OCI-LY7 (cell line): Measurements from ENCODE around the gene CABCOCO1. TPM values are rescaled to one million over a fixed set of nuclear protein-coding genes. Genes with fewer than 3 reads are reported as not detected.
"Not testable (repeated sequence)": the region's sequence is repeated elsewhere in the genome, so short reads cannot be mapped to it uniquely, and the experiment has no call there.

Experiments
- BruUV-seq: library from RNA; stranded (reverse); fragments of 400-500 nt; replicated peaks from 2 replicates; lab custom pipeline; 2021; lab: Mats Ljungman, UMichigan
- CTCF ChIA-PET: fragments of 300-600 bp; sonication (Branson Sonifier 250); formaldehyde crosslinking; loops from one replicate; lab custom pipeline; 2022; ENCODE audit warnings: antibody characterized with exemption; ENCODE audit not compliant: unreplicated experiment; lab: Charles Lee
- POLR2A ChIA-PET: fragments of 300-600 bp; sonication (Branson Sonifier 250); formaldehyde crosslinking; loops from one replicate; lab custom pipeline; 2022; ENCODE audit warnings: antibody characterized with exemption; lab: Charles Lee
- DNase-seq: peaks from one replicate; pipeline ENCODE4 v3.0.0-alpha.2; 2015; ENCODE audit warnings: low spot score
- H2AFZ ChIP-seq: fragments of 200-600 bp; sonication (generic), shearing (Covaris generic); 2 replicates; pipeline ENCODE4 v1.6.1; 2014; ENCODE audit warnings: mild to moderate bottlenecking, antibody characterized with exemption, low read length, moderate library complexity
- H3K27ac ChIP-seq: fragments of 200-600 bp; sonication (generic); 2 replicates; pipeline ENCODE4 v1.5.1; 2014; ENCODE audit warnings: mixed run types, low read depth, mild to moderate bottlenecking, moderate library complexity, low read length, inconsistent platforms; ENCODE audit not compliant: poor library complexity, severe bottlenecking
- H3K36me3 ChIP-seq: fragments of 200-600 bp; sonication (generic); 2 replicates; pipeline ENCODE4 v1.6.1; 2014; ENCODE audit warnings: mild to moderate bottlenecking, antibody characterized with exemption, low read length, moderate library complexity, mixed read lengths; ENCODE audit not compliant: insufficient read depth
- H3K4me1 ChIP-seq: fragments of 200-600 bp; sonication (generic); 2 replicates; pipeline ENCODE4 v1.5.1; 2014; ENCODE audit warnings: mild to moderate bottlenecking, low read length; ENCODE audit not compliant: insufficient read depth, poor library complexity, severe bottlenecking
- H3K4me2 ChIP-seq: fragments of 200-600 bp; sonication (generic); 2 replicates; pipeline ENCODE4 v1.6.1; 2014; ENCODE audit warnings: mild to moderate bottlenecking, low read length
- H3K4me3 ChIP-seq: fragments of 200-600 bp; sonication (generic); 2 replicates; pipeline ENCODE4 v1.5.1; 2014; ENCODE audit warnings: mild to moderate bottlenecking, low read depth, low read length; ENCODE audit not compliant: poor library complexity, severe bottlenecking
- H3K79me2 ChIP-seq: fragments of 200-600 bp; sonication (generic); 2 replicates; pipeline ENCODE4 v1.6.1; 2016; ENCODE audit warnings: low read depth, mild to moderate bottlenecking, low read length, moderate library complexity, mixed read lengths; ENCODE audit not compliant: insufficient read depth
- H3K9me2 ChIP-seq: fragments of 200-600 bp; sonication (generic); 2 replicates; pipeline ENCODE4 v1.6.1; 2016; ENCODE audit warnings: mild to moderate bottlenecking, low read length, mixed read lengths; ENCODE audit not compliant: insufficient read depth
- H3K9me3 ChIP-seq: fragments of 200-600 bp; sonication (generic); 2 replicates; pipeline ENCODE4 v1.6.1; 2014; ENCODE audit warnings: mild to moderate bottlenecking, mixed run types, low read length, mixed read lengths
- H4K20me1 ChIP-seq: fragments of 200-600 bp; sonication (generic); 2 replicates; pipeline ENCODE4 v1.6.1; 2014; ENCODE audit warnings: mild to moderate bottlenecking, antibody characterized with exemption, low read length, moderate library complexity, mixed read lengths; ENCODE audit not compliant: insufficient read depth
- CTCF ChIP-seq: fragments of 200-600 bp; sonication (generic); conservative IDR thresholded peaks from 2 replicates; pipeline ENCODE4 v1.5.1; 2014; ENCODE audit warnings: mild to moderate bottlenecking, antibody characterized with exemption, low read length, moderate library complexity, mixed read lengths
- EZH2phosphoT487 ChIP-seq: fragments of 200-600 bp; sonication (generic); IDR thresholded peaks from 2 replicates; pipeline ENCODE4 v1.6.1; 2018; ENCODE audit warnings: low read depth, borderline replicate concordance, mild to moderate bottlenecking, mixed run types, antibody characterized with exemption, low read length, moderate library complexity, mixed read lengths
- intact Hi-C: fragments of 100-400 bp; cut with micrococcal nuclease; formaldehyde crosslinking; loops from one replicate; pipeline ENCODE4 v1.10.0; 2022; ENCODE audit not compliant: unreplicated experiment
- total RNA-seq, 2 experiments: library from RNA; depleted of rRNA in 1 of 2; stranded (reverse); fragments of >200 nt in 1 of 2; shearing (Covaris generic) in 1 of 2; gene quantifications; 2 replicates each; pipeline ENCODE4 v1.2.3, GENCODE V29; 2014 to 2022

CABCOCO1 gene
- total RNA-seq, 2 experiments from 2014 or later: not detected

GRCh38 chr10:61705022-61705613, 42.4 kb downstream of the CABCOCO1 start:
- intact Hi-C loops: no loop called here
- CTCF ChIA-PET: no interaction called here

GRCh38 chr10:61708846-61709245, 46.1 kb downstream of the CABCOCO1 start:
- Histone ChIP-seq H2AFZ (no peak overlapping the region), H3K27ac (no peak overlapping the region), H3K9me3 (no peaks in the 10 kb centered on the region), H3K9me2 (no peaks in the 10 kb centered on the region), H3K4me1 (no peaks in the 10 kb centered on the region), H3K4me2 (no peak overlapping the region), H3K36me3 (no peaks in the 10 kb centered on the region), H3K4me3 (no peak overlapping the region), H3K79me2 (no peaks in the 10 kb centered on the region), H4K20me1 (no peaks in the 10 kb centered on the region)
- intact Hi-C loops: no loop called here
- CTCF ChIA-PET: no interaction called here
- no TSS peak for BruUV-seq
- TF ChIP-seq CTCF (no peak), EZH2phosphoT487 (no peak)
- no peak for DNase-seq
- POLR2A ChIA-PET: no interaction called here

More at GRCh38 chr10:61705022-61705613, 42.4 kb downstream of the CABCOCO1 start:
- no TSS peak for BruUV-seq
- H3K27ac ChIP-seq: no peak overlapping the region
- no peak for TF ChIP-seq EZH2phosphoT487
- no peak for TF ChIP-seq CTCF
- H3K36me3 ChIP-seq: no peaks in the 10 kb centered on the region
- no peak overlapping the region for H3K4me3 ChIP-seq
- no peaks in the 10 kb centered on the region for H4K20me1 ChIP-seq
- H3K4me2 ChIP-seq: no peak overlapping the region
- no peak for DNase-seq
- H3K9me3 ChIP-seq: no peaks in the 10 kb centered on the region
- POLR2A ChIA-PET: no interaction called here
- no peak overlapping the region for H2AFZ ChIP-seq
- no peaks in the 10 kb centered on the region for H3K9me2 ChIP-seq
- no peaks in the 10 kb centered on the region for H3K79me2 ChIP-seq
- H3K4me1 ChIP-seq: no peaks in the 10 kb centered on the region

GRCh38 chr10:61712105-61712504, 49.4 kb downstream of the CABCOCO1 start:
- CTCF ChIA-PET, H2AFZ ChIP-seq, H3K4me3 ChIP-seq, H3K79me2 ChIP-seq, H3K4me1 ChIP-seq, H3K9me3 ChIP-seq, BruUV-seq, H3K4me2 ChIP-seq, DNase-seq, intact Hi-C loops, H3K27ac ChIP-seq, H3K36me3 ChIP-seq, H3K9me2 ChIP-seq, H4K20me1 ChIP-seq, POLR2A ChIA-PET: not testable (repeated sequence)

GRCh38 chr10:61719475-61719874, 56.7 kb downstream of the CABCOCO1 start:
- H3K4me2 ChIP-seq, intact Hi-C loops, H2AFZ ChIP-seq, H3K4me3 ChIP-seq, CTCF ChIA-PET, DNase-seq, H3K36me3 ChIP-seq, H4K20me1 ChIP-seq, H3K9me2 ChIP-seq, H3K27ac ChIP-seq, POLR2A ChIA-PET, H3K9me3 ChIP-seq, H3K4me1 ChIP-seq, H3K79me2 ChIP-seq, BruUV-seq: not testable (repeated sequence)
